NB4 (cell line): ENCODE results near the gene CFAP74.
"Not testable (repeated sequence)": the region's sequence is repeated elsewhere in the genome, so short reads cannot be mapped to it uniquely, and the experiment has no call there.

ENCODE experiments used
- DNase-seq: peaks from one replicate; pipeline ENCODE4 v3.0.0; 2010; ENCODE audit warnings: low read depth
- H3K4me3 ChIP-seq: one replicate; pipeline ENCODE4 v1.5.1; 2011; ENCODE audit warnings: mild to moderate bottlenecking, low read depth, low read length, moderate library complexity
- CTCF ChIP-seq: IDR thresholded peaks from one replicate; pipeline ENCODE4 v1.5.1; 2012; ENCODE audit warnings: low read depth, low read length
- MAX ChIP-seq: IDR thresholded peaks from 2 replicates; pipeline ENCODE4 v1.6.1; 2011; ENCODE audit warnings: low read depth, low read length
- MYC ChIP-seq: IDR thresholded peaks from 2 replicates; pipeline ENCODE4 v1.6.1; 2011; ENCODE audit warnings: low read depth, low read length
- POLR2A ChIP-seq: IDR thresholded peaks from 2 replicates; pipeline ENCODE4 v1.6.1; 2011; ENCODE audit warnings: mild to moderate bottlenecking; ENCODE audit not compliant: insufficient read length; ENCODE audit errors: extremely low read depth

The CFAP74 gene

GRCh38 chr1:1981142-1981500 is 22.5 kb downstream of the CFAP74 start:
- no peak overlapping the region for H3K4me3 ChIP-seq
- no peak for DNase-seq
- TF ChIP-seq CTCF, result no peak
- TF ChIP-seq MYC, result no peak
- no peak for TF ChIP-seq MAX
- TF ChIP-seq POLR2A, result no peak

GRCh38 chr1:1980467-1981141 is 23.0 kb downstream of the CFAP74 start:
- TF ChIP-seq CTCF (no peak), MYC (no peak), POLR2A (no peak), MAX (no peak)
- H3K4me3 ChIP-seq, result no peak overlapping the region
- no peak for DNase-seq

- no peak overlapping the region for H3K4me3 ChIP-seq
- TF ChIP-seq CTCF (no peak), POLR2A (no peak), MAX (no peak), MYC (no peak)
- no peak for DNase-seq
Measured at GRCh38 chr1:1979482-1980165, 24.0 kb downstream of the CFAP74 start.

- not testable (repeated sequence) for DNase-seq, H3K4me3 ChIP-seq
Measured at GRCh38 chr1:1978690-1979481, 24.7 kb downstream of the CFAP74 start.

- TF ChIP-seq MYC (no peak), POLR2A (no peak)
- H3K4me3 ChIP-seq, result no peak overlapping the region
- DNase-seq, result no peak
Measured at GRCh38 chr1:1978108-1978507, 25.5 kb downstream of the CFAP74 start.

GRCh38 chr1:1976031-1976430 is 27.6 kb downstream of the CFAP74 start:
- DNase-seq, result no peak
- no peak overlapping the region for H3K4me3 ChIP-seq
- TF ChIP-seq MAX, result no peak
- no peak for TF ChIP-seq POLR2A
- no peak for TF ChIP-seq CTCF
